HL-60 (cell line): Measurements from ENCODE around the gene HSDL2.

Source experiments
- DNase-seq, 2 experiments: peaks; one replicate each; pipeline ENCODE4 v3.0.0-alpha.2; 2010 to 2020; ENCODE audit warnings: low read depth in 1 of 2, low spot score in 1 of 2
- H3K27ac ChIP-seq: fragments of 250-450 bp; sonication (Bioruptor Pico); replicated peaks from 2 replicates; pipeline ENCODE4 v1.5.1; 2020; ENCODE audit warnings: mild to moderate bottlenecking, moderate library complexity
- H3K27me3 ChIP-seq: fragments of 250-450 bp; sonication (Bioruptor Pico); 2 replicates; pipeline ENCODE4 v1.5.1; 2021; ENCODE audit warnings: mild to moderate bottlenecking, moderate library complexity; ENCODE audit not compliant: insufficient read depth, poor library complexity, severe bottlenecking
- H3K4me3 ChIP-seq: replicated peaks from 2 replicates; pipeline ENCODE4 v1.5.1; 2011; ENCODE audit warnings: mild to moderate bottlenecking, control low read depth, low read length; ENCODE audit not compliant: insufficient read depth
- GABPA ChIP-seq: IDR thresholded peaks from 2 replicates; pipeline ENCODE4 v1.6.1; 2012; ENCODE audit warnings: low read depth
- POLR2AphosphoS5 ChIP-seq: IDR thresholded peaks from 2 replicates; pipeline ENCODE4 v1.6.1; 2012; ENCODE audit warnings: low read depth
- SPI1 ChIP-seq: IDR thresholded peaks from 2 replicates; pipeline ENCODE4 v1.6.1; 2012; ENCODE audit warnings: low read depth, mild to moderate bottlenecking, borderline replicate concordance
- TF ChIP-seq, protein P1 (sequence below): IDR thresholded peaks from one replicate; pipeline ENCODE4 v1.5.1; 2011; ENCODE audit warnings: low read length, control low read depth, inconsistent platforms; ENCODE audit not compliant: insufficient read depth
- TF ChIP-seq, protein P2 (sequence below): IDR thresholded peaks from 2 replicates; pipeline ENCODE4 v1.6.1; 2012; ENCODE audit warnings: low read depth; ENCODE audit not compliant: insufficient replicate concordance

HSDL2 gene

DNA sequence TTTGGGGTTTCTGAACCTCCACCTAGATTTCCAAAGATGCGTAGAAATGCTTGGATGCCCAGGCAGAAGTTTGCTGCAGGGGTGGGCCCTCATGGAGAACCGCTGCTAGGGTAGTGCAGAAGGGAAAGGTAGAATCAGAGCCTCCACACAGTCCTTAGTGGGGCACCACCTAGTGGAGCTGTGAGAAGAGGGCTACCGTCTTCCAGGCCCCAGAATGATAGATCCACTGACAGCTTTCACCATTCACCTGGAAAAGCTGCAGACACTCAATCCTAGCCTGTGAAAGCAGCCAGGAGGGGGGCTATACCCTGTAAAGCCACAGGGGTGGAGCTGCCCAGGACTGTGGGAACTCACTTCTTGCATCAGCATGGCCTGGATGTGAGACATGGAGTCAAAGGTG is 13.3 kb upstream of the HSDL2 start:
- TF ChIP-seq GABPA (no peak), SPI1 (no peak), POLR2AphosphoS5 (no peak)
- TF ChIP-seq, protein P1, sequence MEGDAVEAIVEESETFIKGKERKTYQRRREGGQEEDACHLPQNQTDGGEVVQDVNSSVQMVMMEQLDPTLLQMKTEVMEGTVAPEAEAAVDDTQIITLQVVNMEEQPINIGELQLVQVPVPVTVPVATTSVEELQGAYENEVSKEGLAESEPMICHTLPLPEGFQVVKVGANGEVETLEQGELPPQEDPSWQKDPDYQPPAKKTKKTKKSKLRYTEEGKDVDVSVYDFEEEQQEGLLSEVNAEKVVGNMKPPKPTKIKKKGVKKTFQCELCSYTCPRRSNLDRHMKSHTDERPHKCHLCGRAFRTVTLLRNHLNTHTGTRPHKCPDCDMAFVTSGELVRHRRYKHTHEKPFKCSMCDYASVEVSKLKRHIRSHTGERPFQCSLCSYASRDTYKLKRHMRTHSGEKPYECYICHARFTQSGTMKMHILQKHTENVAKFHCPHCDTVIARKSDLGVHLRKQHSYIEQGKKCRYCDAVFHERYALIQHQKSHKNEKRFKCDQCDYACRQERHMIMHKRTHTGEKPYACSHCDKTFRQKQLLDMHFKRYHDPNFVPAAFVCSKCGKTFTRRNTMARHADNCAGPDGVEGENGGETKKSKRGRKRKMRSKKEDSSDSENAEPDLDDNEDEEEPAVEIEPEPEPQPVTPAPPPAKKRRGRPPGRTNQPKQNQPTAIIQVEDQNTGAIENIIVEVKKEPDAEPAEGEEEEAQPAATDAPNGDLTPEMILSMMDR = no peak
- TF ChIP-seq, protein P2, sequence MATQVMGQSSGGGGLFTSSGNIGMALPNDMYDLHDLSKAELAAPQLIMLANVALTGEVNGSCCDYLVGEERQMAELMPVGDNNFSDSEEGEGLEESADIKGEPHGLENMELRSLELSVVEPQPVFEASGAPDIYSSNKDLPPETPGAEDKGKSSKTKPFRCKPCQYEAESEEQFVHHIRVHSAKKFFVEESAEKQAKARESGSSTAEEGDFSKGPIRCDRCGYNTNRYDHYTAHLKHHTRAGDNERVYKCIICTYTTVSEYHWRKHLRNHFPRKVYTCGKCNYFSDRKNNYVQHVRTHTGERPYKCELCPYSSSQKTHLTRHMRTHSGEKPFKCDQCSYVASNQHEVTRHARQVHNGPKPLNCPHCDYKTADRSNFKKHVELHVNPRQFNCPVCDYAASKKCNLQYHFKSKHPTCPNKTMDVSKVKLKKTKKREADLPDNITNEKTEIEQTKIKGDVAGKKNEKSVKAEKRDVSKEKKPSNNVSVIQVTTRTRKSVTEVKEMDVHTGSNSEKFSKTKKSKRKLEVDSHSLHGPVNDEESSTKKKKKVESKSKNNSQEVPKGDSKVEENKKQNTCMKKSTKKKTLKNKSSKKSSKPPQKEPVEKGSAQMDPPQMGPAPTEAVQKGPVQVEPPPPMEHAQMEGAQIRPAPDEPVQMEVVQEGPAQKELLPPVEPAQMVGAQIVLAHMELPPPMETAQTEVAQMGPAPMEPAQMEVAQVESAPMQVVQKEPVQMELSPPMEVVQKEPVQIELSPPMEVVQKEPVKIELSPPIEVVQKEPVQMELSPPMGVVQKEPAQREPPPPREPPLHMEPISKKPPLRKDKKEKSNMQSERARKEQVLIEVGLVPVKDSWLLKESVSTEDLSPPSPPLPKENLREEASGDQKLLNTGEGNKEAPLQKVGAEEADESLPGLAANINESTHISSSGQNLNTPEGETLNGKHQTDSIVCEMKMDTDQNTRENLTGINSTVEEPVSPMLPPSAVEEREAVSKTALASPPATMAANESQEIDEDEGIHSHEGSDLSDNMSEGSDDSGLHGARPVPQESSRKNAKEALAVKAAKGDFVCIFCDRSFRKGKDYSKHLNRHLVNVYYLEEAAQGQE = no peak
- no peak for DNase-seq
- Histone ChIP-seq H3K27ac (no peak overlapping the region), H3K27me3 (no peaks in the 10 kb centered on the region), H3K4me3 (no peak overlapping the region)

DNA sequence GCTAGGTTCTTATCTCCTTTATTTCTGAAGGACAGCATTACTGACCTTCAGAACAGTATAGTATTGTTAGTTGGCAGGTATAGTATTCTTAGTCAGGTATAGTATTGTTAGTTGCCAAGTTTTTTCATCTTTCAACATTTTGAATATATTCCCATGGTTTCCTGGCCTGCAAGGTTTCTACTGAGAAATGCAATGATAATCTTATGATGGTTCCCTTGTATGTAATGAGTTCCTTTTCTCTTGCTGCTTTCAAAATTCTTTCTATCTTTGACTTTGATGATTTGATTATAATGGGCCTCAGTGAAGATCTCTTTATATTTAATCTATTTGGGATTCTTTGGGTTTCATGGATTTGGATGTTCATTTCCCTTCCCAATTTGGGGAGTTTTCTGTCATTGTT is 12.4 kb upstream of the HSDL2 start:
- Histone ChIP-seq H3K4me3 (no peak overlapping the region), H3K27ac (no peak overlapping the region), H3K27me3 (no peaks in the 10 kb centered on the region)
- no peak for DNase-seq
- TF ChIP-seq GABPA (no peak), POLR2AphosphoS5 (no peak), SPI1 (no peak)
- TF ChIP-seq, protein P1 = no peak
- TF ChIP-seq, protein P2 = no peak

DNA sequence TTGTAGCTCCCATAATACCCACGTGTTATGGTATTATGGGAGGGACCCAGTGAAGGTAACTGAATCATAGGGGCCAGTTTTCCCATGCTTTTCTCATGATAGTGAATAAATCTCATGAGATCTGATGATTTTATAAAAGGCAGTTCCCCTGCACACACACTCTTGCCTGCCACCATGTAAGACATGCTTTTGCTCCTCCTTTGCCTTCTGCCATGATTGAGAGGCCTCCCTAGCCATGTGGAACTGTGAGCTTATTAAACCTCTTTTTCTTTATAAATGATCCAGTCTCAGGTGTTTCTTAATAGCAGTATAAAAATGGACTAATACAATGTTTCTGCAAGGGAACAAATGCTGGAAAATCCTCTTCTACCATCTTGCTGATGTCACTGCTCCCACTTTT is 10.1 kb upstream of the HSDL2 start:
- Histone ChIP-seq H3K4me3 (no peak overlapping the region), H3K27ac (no peak overlapping the region), H3K27me3 (no peaks in the 10 kb centered on the region)
- DNase-seq = no peak
- TF ChIP-seq, protein P1 = no peak
- TF ChIP-seq GABPA = no peak
- no peak for TF ChIP-seq SPI1
- no peak for TF ChIP-seq POLR2AphosphoS5
- TF ChIP-seq, protein P2 = no peak
